K562 (cell line): ENCODE results near the gene KRT35. TPM values are rescaled to one million over a fixed set of nuclear protein-coding genes. Genes with fewer than 3 reads are reported as not detected.

Experiments used
- GABPB1 ChIP-seq: sonication (generic); formaldehyde crosslinking; IDR thresholded peaks from 2 replicates; pipeline ENCODE4 v1.8.0; 2022; ENCODE audit warnings: mild to moderate bottlenecking, missing genetic modification reagents
- HNRNPK ChIP-seq: fragments of 200-400 bp; formaldehyde crosslinking; IDR thresholded peaks from one replicate; pipeline ENCODE4 v1.6.1; 2018; ENCODE audit warnings: mild to moderate bottlenecking, low read depth, low read length; ENCODE audit not compliant: poor library complexity, severe bottlenecking
- NCOA1 ChIP-seq: fragments of 450-650 bp; IDR thresholded peaks from 2 replicates; pipeline ENCODE4 v1.6.1; 2016; ENCODE audit warnings: low read depth
- NCOA4 ChIP-seq: fragments of 450-650 bp; IDR thresholded peaks from 2 replicates; pipeline ENCODE4 v1.6.1; 2018; ENCODE audit warnings: mild to moderate bottlenecking; ENCODE audit not compliant: partially characterized antibody
- PHF20 ChIP-seq: fragments of 450-650 bp; IDR thresholded peaks from 2 replicates; pipeline ENCODE4 v1.6.1; 2018; ENCODE audit not compliant: partially characterized antibody
- PHF8 ChIP-seq: fragments of 200-600 bp; sonication (generic); IDR thresholded peaks from 2 replicates; pipeline ENCODE4 v1.6.1; 2012; ENCODE audit warnings: mixed run types, mild to moderate bottlenecking, inconsistent platforms, low read length, moderate library complexity, borderline replicate concordance
- PTBP1 ChIP-seq: fragments of 200-400 bp; formaldehyde crosslinking; IDR thresholded peaks from 2 replicates; pipeline ENCODE4 v1.6.1; 2017; ENCODE audit warnings: low read depth, low read length
- ZBTB34 ChIP-seq: fragments of 250-450 bp; sonication (Bioruptor Pico); IDR thresholded peaks from 2 replicates; pipeline ENCODE4 v1.8.0; 2021; ENCODE audit warnings: mild to moderate bottlenecking, moderate library complexity
- ZBTB49 ChIP-seq: sonication (generic); formaldehyde crosslinking; IDR thresholded peaks from 2 replicates; pipeline ENCODE4 v1.8.0; 2022; ENCODE audit warnings: missing genetic modification reagents, mild to moderate bottlenecking, borderline replicate concordance
- ZNF449 ChIP-seq: fragments of 250-450 bp; sonication (Bioruptor Pico); IDR thresholded peaks from 2 replicates; pipeline ENCODE4 v1.8.0; 2022; ENCODE audit warnings: moderate library complexity, mild to moderate bottlenecking, inconsistent platforms
- ZNF589 ChIP-seq: fragments of 200-800 bp; sonication (Bioruptor generic); IDR thresholded peaks from 2 replicates; pipeline ENCODE4 v1.6.1; 2016; ENCODE audit warnings: low read depth, missing genetic modification characterization, missing compliant biosample characterization
- ZNF696 ChIP-seq: fragments of 250-450 bp; sonication (Bioruptor Pico); conservative IDR thresholded peaks from 2 replicates; pipeline ENCODE4 v1.4.0; 2020; ENCODE audit warnings: mild to moderate bottlenecking, moderate library complexity
- polyA plus RNA-seq, 8 experiments: library from polyadenylated mRNA; depleted of rRNA in 4 of 8; stranded (reverse) in 5 of 8; unstranded in 3 of 8; fragments of >200 nt; fragmentation: Nextera tagmentation in 2 of 8; fragmentation: Illumina TruSeq in 1 of 8; extraction: Ambion mirVana in 2 of 8; extraction: Trizol in 1 of 8; gene quantifications; 2 replicates each; pipeline versions ENCODE4 v1.2.1 to v1.2.3, GENCODE V29; 2011 to 2014; ENCODE audit warnings: inconsistent platforms in 1 of 8, missing spikeins in 1 of 8
- total RNA-seq, 7 experiments: library from RNA; depleted of rRNA in 6 of 7; stranded (reverse); fragments of >200 nt in 6 of 7; fragmentation: Illumina TruSeq in 2 of 7; extraction: Trizol in 2 of 7; gene quantifications; 2 replicates each; pipeline versions ENCODE4 v1.2.1 to v1.2.3, GENCODE V29; 2011 to 2021; ENCODE audit warnings: low replicate concordance in 1 of 7
- TF ChIP-seq, protein P1 (sequence below): sonication (generic); formaldehyde crosslinking; IDR thresholded peaks from 2 replicates; pipeline ENCODE4 v1.8.1; 2023; ENCODE audit warnings: mild to moderate bottlenecking, missing genetic modification reagents
- TF ChIP-seq, protein P2 (sequence below), 2 experiments: fragments of 450-650 bp; IDR thresholded peaks; 2 replicates each; pipeline ENCODE4 v1.6.1; 2018; ENCODE audit warnings: mild to moderate bottlenecking in 2 of 2, low read depth in 1 of 2; ENCODE audit not compliant: partially characterized antibody in 2 of 2

Gene KRT35
- total and polyA plus RNA-seq, 9 of the 15 experiments (the other 6 are each of a cell fraction or from before 2014, with no cell fraction given), result not detected

- TF ChIP-seq ZBTB49 (no peak), GABPB1 (CRISPR knock-in tag) (0 out of 2 replicates have a peak, but pooled peaks have one; percentile 14), PHF20 (no peak), NCOA1 (no peak), HNRNPK (no peak), PHF8 (no peak), ZNF589 (CRISPR knock-in tag) (no peak), ZBTB34 (no peak), NCOA4 (no peak), ZNF696 (no peak), PTBP1 (no peak), ZNF449 (no peak)
- TF ChIP-seq, protein P1, sequence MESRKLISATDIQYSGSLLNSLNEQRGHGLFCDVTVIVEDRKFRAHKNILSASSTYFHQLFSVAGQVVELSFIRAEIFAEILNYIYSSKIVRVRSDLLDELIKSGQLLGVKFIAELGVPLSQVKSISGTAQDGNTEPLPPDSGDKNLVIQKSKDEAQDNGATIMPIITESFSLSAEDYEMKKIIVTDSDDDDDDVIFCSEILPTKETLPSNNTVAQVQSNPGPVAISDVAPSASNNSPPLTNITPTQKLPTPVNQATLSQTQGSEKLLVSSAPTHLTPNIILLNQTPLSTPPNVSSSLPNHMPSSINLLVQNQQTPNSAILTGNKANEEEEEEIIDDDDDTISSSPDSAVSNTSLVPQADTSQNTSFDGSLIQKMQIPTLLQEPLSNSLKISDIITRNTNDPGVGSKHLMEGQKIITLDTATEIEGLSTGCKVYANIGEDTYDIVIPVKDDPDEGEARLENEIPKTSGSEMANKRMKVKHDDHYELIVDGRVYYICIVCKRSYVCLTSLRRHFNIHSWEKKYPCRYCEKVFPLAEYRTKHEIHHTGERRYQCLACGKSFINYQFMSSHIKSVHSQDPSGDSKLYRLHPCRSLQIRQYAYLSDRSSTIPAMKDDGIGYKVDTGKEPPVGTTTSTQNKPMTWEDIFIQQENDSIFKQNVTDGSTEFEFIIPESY (CRISPR knock-in tag), result no peak
- TF ChIP-seq, protein P2, sequence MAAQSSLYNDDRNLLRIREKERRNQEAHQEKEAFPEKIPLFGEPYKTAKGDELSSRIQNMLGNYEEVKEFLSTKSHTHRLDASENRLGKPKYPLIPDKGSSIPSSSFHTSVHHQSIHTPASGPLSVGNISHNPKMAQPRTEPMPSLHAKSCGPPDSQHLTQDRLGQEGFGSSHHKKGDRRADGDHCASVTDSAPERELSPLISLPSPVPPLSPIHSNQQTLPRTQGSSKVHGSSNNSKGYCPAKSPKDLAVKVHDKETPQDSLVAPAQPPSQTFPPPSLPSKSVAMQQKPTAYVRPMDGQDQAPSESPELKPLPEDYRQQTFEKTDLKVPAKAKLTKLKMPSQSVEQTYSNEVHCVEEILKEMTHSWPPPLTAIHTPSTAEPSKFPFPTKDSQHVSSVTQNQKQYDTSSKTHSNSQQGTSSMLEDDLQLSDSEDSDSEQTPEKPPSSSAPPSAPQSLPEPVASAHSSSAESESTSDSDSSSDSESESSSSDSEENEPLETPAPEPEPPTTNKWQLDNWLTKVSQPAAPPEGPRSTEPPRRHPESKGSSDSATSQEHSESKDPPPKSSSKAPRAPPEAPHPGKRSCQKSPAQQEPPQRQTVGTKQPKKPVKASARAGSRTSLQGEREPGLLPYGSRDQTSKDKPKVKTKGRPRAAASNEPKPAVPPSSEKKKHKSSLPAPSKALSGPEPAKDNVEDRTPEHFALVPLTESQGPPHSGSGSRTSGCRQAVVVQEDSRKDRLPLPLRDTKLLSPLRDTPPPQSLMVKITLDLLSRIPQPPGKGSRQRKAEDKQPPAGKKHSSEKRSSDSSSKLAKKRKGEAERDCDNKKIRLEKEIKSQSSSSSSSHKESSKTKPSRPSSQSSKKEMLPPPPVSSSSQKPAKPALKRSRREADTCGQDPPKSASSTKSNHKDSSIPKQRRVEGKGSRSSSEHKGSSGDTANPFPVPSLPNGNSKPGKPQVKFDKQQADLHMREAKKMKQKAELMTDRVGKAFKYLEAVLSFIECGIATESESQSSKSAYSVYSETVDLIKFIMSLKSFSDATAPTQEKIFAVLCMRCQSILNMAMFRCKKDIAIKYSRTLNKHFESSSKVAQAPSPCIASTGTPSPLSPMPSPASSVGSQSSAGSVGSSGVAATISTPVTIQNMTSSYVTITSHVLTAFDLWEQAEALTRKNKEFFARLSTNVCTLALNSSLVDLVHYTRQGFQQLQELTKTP (IDR thresholded peaks at IDR 0.05; ENCODE audit: low read depth in 1 of 2, partially characterized antibody in 2 of 2), result peak in 1 of 2 experiments; percentile 55
Observed at GRCh38 chr17:41527063-41528023, 46.4 kb upstream of the KRT35 start (continued).
